VCaP (cell line): Measurements from ENCODE around the gene SLC23A2.

ENCODE experiments used
- H3K27ac ChIP-seq: fragments of 450-650 bp; 2 replicates; pipeline ENCODE4 v1.5.1; 2017
- TF ChIP-seq, protein P1 (sequence below): fragments of 450-650 bp; conservative IDR thresholded peaks from 2 replicates; pipeline ENCODE4 v1.5.1; 2017; ENCODE audit warnings: mild to moderate bottlenecking, moderate library complexity

SLC23A2 gene

GRCh38 chr20:4887586-4887985, 113.7 kb downstream of the SLC23A2 start:
- TF ChIP-seq, protein P1, sequence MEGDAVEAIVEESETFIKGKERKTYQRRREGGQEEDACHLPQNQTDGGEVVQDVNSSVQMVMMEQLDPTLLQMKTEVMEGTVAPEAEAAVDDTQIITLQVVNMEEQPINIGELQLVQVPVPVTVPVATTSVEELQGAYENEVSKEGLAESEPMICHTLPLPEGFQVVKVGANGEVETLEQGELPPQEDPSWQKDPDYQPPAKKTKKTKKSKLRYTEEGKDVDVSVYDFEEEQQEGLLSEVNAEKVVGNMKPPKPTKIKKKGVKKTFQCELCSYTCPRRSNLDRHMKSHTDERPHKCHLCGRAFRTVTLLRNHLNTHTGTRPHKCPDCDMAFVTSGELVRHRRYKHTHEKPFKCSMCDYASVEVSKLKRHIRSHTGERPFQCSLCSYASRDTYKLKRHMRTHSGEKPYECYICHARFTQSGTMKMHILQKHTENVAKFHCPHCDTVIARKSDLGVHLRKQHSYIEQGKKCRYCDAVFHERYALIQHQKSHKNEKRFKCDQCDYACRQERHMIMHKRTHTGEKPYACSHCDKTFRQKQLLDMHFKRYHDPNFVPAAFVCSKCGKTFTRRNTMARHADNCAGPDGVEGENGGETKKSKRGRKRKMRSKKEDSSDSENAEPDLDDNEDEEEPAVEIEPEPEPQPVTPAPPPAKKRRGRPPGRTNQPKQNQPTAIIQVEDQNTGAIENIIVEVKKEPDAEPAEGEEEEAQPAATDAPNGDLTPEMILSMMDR = no peak
- H3K27ac ChIP-seq = no peak overlapping the region

- TF ChIP-seq, protein P1 = no peak
- no peak overlapping the region for H3K27ac ChIP-seq
Measured at GRCh38 chr20:4886771-4887527, 114.4 kb downstream of the SLC23A2 start.

DNA sequence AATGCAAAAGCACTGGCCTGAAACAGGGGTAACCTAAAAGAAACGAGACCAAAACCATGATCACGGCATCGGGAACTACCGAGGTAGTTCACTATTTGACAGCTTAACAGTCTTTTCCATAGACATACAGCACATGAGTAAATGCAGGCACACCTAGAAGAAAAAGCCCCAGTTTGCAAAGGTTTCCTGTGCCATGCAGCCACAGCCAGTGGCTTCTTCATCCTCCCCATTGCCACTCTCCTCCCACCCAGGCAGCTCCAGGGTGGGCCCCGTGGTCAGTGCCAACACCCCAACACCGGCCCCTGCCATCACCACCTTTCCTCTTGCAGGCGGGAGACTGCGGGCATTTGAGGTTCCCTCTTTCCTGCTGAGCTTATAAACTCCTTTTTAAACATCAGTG, 115.4 kb downstream of the SLC23A2 start:
- TF ChIP-seq, protein P1 = no peak
- no peak overlapping the region for H3K27ac ChIP-seq

GRCh38 chr20:4883546-4883945, 117.8 kb downstream of the SLC23A2 start:
- no peak overlapping the region for H3K27ac ChIP-seq
- TF ChIP-seq, protein P1 = no peak

DNA sequence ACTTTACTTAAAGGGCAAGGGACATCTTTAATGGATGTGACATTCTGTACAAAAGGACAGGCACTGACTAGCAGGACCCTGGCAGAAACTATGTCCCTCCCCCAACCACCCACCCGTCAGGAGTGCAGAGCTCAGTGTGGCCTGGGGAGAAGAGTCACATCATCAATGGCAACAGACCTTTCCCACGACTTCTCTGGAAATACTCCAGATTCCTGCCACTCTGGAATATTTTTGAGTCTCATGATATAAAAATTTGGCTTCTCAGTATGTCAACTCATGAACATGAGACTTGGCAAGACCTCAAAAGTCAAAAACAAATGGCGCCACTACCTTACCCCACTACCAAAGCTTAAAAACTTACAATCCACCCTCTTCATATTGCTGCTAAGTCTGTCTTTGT, 118.3 kb downstream of the SLC23A2 start:
- TF ChIP-seq, protein P1 = no peak
- H3K27ac ChIP-seq = no peak overlapping the region

DNA sequence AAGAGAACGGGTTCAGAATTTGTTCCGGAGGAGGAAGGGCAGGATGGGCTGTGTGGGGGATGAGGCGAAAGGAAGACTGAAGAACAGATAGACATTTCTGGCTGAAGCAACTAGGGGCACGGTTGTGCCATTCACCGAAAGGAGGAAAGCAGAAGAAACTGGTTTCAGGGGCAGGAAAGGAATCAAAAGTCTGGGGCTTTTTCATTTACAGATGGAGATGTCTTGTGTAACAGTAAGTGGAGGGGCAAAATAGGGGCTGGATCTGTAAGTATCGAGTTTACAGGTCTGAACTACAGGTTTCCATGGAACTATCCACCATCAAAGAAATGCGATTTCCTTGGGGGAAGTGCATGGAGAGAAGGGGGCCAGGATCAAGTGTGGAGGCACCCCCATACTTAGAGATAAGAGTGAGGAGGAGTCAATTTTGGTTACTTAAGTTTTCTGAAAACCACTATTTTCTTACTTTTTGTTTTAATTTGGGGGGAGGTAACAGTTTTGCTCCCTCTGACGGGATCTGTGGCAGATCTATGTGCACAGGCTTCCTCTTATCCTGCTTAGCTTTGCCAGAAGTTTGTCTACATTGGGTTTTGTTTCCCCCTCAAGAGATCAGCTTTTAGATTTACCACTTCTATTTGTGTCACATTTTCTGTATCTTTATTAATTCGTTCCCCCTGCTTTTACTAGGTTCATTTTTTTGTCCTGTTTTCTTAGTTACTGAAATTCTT, 120.1 kb downstream of the SLC23A2 start:
- no peak overlapping the region for H3K27ac ChIP-seq
- TF ChIP-seq, protein P1 = no peak

GRCh38 chr20:4880051-4880450, 121.3 kb downstream of the SLC23A2 start:
- TF ChIP-seq, protein P1 = no peak
- no peak overlapping the region for H3K27ac ChIP-seq

DNA sequence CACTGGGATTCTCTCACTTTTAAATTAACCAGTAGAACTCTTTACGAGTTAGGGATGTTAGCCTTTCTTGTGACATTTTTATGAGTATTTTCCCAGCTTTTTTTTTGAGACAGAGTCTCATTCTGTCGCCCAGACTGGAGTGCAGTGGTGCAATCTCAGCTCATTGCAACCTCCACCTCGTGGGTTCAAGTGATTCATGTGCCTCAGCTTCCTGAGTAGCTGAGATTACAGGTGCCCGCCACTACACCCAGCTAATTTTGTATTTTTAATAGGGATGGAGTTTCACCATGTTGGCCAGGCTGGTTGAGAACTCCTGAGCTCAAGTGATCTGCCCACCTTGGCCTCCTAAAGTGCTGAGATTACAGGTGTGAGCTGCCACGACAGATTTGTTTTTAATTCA, 123.2 kb downstream of the SLC23A2 start:
- H3K27ac ChIP-seq = peak overlapping the region; percentile 74
